HG02678 (cell line): ENCODE results near the gene BLVRA.

Source experiments
- ATAC-seq: cut with Tn5 transposase; IDR thresholded peaks from one replicate; pipeline ENCODE4 v1.9.1; 2021; ENCODE audit warnings: mild to moderate bottlenecking, moderate library complexity; ENCODE audit not compliant: unreplicated experiment

Gene BLVRA

DNA sequence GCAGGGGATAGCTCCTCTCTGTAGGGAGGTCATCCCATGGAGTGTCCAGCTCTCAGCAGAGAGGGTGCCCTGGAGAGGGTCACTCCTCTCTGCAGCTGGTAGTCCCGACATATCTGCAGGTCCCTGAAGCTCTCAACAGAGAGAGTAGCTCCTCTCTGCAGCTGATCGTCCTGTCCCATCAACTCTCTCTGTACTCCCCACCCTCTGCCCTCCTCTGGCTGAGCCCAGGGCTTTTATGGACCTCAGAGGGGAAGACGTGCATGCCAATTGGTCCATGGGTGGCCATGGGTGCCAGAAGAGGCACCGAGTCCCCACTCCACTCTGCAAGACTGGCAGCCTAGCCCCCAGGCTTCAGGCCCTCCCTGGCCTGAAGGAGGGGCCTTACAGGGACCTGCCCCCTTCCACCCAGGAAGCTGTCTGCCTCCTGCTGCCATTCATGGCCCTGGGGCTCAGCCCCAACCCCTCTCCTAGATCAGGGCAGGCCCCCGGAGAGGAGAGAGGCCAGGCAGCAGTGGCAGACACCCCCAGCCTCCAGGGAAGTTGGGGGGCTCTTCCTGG, 9.0 kb upstream of the BLVRA start:
- no peak for ATAC-seq

DNA sequence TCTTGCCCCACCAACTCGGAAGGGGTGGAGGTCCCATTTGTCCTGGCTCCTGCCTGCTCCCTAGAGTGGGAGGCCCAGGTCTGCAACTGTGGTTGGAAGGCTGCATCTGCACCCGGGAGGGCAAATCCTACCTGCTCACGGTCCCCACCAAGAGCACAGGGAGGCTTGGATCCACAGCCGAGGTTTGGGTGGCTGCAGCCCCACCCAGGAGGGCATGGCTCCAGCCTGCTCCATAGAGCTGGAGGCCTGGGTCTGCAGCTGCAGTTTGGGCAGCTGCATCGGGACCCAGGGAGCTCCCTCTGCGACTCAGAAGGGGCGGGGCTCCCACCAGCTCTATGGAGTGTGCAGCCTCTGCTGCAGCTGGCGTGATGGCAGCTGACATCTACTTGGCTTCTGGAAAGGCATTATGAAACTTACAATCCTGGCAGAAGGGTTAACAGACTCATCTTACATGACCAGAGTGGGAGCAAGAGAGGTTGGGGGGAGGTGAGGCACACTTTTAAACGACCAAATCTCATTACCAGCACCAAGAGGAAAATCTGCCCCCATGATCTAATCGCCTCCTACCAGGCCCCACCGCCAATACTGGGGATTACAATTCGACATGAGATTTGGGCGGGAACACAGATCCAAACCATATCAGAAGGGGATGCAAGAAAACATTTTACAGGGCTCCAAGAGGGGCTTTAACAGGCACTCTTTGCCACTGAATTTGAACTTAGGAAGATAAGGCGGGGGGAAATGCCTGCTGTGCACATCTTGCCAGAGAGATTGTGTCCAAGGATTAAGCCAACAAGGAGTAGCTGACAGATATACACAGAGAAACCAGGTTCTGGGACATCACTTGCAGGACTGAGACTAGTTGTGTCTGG, 8.2 kb upstream of the BLVRA start:
- ATAC-seq = no peak

DNA sequence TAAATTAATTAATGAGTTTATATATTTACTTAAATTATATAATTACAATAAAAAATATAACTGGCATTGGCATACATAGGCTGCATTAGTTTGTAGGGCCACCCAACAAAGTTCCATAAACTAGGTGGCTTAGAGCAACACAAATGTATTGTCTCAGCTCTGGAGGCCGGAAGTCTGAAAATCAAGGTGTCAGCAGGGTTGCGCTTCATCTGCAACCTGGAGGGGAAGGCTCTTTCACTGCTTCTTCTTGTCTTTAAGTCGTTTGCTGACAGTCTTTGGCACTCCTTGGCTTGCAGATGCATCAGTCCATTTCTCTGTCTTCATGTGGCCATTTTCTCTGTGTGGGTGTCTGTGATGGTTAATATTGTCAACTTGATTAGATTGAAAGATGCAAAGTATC, 6.1 kb upstream of the BLVRA start:
- no peak for ATAC-seq

DNA sequence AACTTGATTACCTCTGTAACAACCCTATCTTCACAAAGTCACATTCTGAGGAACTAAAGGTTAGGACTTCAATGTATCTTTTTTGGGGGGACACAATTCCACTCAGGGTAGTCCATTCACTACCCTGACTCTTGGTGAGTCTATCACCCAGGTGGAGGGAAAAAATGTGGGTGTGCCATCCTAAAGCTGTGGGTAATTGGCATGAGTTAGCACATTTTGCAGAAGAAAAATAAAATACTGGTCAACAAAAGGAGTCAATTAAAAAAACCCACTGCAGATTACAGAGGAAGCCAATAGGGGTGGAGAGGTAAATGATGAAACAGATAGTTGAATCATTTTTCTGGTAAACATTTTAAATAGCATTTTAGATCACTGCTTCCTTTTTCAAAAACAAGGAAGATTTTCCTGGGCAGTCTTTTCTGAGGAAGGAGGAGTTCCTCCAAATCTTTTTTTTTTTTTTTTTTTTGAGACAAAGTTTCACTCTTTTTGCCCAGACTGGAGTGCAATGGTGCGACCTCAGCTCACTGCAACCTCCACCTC, 5.1 kb upstream of the BLVRA start:
- ATAC-seq = no peak

DNA sequence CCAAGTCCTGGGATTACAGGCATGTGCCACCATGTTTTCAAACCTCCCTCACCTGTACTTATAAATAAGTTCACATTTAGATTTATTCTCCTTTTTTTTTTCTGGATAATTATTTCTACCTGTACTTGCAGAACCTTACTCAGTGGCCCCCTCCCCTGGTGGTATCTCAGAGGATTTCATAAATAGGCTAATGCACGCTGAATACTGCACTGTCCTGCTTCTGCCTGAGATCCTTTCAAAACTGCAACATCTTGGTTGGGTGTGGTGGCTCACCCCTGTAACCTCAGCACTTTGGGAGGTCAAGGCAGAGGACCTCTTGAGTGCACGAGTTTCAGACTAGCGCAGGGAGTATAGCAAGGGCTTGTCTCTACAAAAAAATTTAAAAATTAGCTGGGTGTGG, 4.6 kb upstream of the BLVRA start:
- ATAC-seq = no peak

DNA sequence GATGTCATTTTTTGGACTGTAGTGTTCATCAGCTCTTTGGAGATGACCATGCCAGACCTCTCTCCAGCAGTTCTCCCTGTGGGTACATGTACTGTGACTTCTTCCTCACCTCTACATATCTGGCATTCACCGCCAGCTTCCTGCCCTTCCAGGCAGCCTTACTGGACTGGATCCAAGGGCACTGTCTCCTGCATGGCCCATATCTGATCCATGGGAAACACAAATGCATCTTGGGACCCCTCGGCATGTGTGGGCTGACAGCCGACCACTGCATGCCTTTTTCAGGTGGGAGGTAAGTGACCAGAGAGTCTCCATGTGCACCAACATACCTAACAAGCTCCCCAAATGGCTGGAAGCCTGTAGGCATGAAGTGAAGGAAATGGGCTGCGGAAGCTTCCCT, 3.9 kb upstream of the BLVRA start:
- no peak for ATAC-seq

DNA sequence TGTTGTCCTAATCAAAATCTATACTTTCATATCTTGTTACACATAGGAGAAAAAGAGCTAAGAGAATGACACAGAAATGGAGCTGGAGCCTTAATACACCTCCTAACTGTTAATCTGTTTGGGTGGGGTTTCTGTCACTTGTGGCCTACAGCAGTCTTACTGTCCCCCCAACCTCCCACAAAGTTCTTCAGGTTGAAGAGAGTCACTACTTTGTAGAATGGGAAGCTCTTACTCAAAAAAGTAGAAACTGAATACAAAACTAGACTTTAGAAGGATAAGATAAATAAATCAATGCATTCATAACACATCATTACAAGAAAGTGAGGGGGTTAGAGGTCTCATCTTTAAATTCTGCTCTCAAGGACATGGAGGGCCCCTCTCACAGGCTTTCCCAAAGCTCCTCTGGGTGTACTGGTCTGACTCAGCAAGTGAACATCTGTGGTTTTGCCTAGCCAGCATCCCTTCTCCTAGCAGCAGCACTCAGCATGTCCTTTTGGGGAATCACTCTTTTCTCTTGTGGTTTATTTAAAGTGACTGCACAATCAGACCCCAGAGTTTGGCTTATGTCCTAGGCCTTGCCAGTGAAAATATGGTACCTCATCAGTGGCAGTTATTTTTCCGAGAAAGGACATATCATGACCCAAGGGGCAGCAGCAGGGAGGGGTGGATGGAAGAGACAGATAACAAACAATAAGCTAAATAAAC, 2.0 kb upstream of the BLVRA start:
- no peak for ATAC-seq

DNA sequence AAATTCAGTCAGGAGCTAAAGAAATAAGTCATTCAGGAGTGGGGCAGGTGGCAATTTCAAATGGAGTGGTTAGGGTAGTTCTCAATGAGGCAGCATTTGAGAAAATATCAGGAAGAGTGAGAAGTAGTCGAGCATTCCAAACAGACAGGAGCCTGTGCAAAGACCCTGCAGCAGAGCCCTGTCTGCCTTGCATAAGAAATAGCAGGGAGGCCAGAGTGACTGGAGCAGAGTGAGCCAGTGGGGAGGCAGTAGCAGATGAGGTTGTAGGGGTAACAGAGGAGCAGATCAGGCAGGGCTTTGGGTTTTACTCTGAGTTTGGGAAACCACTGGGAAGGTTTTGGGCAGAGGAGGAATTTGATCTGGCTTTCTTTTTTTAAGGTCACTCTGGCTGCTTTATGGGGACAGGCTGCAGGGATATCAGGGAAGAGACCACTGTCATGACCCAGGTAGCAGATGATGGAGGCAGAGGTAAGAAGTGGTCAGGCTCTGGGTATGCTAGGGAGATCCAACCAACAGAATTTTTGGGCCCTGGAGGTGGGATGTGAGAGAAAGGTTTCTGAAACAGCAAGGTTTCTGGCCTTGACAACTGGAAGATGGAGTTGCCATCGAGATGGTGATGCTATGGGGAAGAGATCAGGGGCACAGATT, 1.3 kb upstream of the BLVRA start:
- ATAC-seq = no peak

DNA sequence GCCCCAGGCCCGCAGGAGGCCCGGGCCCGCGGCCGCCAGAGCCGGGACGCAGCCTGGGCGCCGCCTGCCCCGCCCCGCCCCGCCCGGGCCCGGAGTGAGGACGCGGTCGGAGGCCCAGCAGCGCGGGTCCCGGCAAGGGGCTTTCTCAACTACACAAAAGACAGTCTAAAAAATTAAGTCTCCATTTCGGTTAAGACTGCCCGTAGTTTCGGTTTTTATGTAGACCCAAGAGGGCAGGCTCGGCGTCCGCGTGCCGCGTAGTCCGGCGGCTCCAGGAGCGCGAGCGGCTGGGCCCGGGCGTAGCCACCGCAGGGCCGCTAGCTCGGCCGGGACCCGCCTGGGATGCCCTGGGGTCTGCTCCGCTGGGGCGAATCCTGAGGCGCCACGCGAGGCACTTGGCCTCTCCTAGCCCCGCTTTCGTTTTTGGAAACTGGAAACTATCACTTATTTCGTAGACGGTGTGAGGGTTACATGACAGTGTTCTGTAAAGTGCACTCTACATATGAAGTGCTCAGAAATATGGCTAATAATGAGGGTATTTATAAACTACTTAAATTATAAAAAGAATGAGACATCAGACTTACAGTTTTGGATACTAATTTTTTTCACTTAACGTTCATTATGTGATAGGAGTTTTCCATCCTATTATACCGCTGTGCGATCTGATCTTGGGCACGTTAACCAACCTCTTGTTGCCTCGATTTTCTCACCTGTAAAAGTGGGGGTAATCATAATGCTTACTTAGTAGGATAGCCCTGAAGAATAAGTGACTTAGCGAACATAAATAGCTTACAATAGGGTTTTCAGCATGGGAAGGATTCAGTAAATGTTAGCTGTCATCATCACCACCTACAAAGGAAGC, 573 bp downstream of the BLVRA start:
- peak; percentile 61 for ATAC-seq

DNA sequence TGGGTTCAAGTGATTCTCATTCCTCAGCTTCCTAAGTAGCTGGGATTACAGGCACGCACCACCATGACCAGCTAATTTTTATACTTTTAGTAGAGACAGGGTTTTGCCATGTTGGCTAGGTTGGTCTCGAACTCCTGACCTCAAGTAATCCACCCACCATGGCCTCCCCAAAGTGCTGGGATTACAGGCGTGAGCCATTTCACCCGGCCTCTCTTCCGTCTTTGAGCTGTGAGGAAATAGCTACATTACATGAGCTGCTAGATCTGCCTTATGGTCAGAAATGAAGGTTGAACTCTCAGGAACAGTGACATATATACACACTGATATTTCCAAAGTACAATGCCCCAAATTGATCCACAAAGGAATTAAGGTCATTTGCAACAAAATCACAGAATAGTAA, 2.4 kb downstream of the BLVRA start:
- no peak for ATAC-seq

DNA sequence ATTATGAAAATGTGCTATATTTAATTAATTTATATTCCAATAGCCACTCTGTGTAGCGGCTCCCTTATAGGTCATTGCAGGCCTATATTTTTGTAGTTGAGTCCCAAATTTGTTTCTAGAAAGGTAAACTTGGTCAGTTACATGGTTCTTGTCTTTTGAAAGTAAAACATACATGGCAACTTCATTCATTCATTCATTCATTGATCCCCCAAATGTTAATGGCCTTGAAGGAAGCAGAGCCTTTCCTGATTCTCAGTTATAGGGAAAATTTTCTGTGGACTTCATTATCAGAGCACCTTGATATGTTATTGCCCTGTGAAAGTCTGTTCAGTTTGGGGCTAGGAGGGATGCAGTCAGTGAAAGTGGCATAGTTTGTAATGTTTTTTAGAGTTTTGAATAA, 2.9 kb downstream of the BLVRA start:
- no peak for ATAC-seq

DNA sequence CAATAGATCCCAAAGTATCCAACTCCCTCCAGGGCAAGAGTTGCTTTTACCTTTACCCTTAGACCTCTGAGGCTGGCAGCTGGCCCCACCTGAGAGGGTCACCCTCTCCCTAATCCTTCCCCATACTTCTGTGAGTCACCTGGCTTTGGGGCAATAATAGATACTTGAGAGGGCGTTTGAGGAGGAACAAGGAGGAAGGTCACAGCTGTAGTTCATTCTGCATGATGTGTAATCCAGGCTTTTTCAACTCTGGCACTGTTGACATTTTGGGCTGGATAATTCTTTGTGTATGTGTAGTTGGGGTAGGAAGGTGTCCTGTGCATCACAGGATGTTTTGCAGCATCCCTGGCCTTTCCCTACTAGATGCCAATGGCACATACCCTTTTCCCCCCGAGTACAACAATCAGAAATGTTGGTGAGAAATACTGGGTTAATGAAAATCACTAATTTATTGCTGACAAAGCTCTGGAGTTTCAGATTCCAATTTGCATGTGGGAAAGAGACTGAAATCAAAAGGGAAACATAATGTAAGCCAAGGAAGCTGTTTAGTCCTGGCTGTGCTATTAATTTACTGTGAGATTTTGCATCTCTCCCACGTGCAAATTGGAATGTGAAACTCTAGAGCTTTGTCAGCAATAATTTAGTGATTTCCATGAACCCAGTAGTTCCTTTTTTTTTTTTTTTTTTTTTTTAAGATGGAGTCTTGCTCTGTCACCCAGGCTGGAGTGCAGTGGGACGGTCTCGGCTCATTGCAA, 3.6 kb downstream of the BLVRA start:
- no peak for ATAC-seq

DNA sequence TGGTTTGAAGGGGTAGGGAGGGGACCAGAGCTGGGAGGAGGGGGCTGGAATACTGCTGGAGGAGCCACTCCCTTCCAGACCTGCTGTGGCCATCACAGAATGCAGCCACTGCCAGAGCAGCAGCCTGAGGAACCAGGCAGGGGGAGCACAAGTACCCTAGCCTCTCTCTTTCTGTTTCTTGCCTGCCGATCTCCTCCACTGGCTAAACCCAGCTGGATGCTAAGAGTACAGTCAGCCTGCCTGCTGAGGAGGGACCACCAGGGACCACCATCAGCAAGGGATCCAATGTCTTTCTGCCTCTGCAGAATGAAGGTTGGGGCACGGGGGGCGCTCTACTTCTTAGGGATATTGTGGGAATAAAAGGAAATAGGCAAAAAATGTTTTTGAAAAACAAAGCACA, 4.7 kb downstream of the BLVRA start:
- no peak for ATAC-seq

DNA sequence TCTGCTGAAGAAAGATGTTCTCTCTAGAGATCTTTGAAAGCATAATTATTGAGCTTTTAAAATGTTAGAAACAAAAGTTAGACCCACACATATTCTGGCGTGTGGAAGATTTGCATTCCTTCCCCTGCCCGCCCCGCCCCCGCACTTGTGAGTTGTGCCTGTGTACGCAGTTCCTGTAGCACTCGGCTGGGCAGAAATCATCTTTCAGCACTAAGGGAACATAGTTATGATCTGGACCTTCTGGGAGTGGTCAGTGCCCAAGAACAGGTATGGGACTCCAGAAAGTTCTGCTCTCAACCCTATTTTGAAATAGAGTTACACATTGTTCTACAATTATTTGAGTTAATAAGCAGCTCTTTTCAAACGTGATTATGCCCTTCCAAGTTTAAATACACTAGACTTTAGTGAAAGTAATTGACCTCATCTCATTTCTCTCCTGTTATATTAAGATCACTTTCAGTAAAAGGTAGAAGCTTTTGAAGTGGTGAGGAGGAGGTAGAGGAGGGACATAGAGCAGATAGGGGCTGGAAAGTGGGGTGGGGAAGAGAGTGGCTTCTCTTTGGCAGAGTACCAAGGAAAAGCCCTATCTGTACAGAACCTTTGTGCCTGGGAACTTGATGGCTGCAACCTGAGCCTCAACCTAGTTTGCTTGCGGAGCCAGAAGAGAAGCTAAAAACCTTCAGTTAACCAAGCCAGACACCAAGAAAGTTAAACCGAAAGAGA, 5.7 kb downstream of the BLVRA start:
- peak; percentile 61 for ATAC-seq

DNA sequence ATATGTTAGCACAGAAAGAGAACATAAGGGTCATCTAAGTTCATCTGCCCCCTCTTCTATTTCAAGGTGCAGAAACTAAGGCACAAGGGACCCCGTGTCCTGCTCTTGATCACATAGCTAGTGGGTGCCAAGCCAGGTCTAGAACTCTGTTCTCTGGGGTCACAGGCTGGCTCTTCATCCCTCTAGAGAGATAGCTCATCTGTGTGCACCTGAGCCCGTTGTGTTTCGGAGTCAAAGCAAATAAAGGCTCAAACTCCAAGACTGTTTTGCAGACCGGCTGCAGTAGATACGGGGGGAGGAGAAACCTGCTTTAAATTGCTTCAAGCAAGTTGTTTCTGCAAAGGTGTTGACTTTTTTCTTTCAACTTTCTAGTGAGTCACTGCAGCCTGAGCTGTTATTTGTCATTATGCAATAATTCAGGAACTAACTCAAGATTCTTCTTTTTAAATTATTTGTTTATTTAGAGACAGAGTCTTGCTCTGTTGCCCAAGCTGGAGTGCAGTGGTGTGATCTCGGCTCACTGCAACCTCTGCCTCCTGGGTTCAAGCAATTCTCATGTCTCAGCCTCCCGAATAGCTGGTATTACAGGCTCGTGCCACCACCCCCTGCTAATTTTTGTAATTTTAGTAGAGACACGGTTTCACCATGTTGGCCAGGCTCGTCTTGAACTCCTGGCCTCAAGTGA, 6.5 kb downstream of the BLVRA start:
- no peak for ATAC-seq

DNA sequence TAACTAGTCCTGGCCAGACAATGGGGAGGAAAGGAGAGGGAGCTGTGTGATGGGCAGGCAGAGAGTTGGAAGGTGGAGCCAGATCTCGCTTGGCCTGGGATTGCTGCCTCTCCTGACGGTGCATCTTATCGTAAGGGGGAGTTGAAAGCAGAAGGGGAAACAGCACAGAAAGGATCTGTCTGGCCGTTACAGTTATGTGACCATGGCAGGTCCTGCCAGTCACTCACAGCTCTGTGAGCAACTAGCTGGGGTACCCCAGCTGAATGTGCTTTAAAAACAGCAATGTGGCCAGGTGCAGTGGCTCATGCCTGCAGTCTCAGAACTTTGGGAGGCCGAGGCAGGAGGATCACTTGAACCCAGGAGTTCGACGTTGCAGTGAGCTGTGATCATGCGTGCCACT, 8.1 kb downstream of the BLVRA start:
- ATAC-seq = no peak

DNA sequence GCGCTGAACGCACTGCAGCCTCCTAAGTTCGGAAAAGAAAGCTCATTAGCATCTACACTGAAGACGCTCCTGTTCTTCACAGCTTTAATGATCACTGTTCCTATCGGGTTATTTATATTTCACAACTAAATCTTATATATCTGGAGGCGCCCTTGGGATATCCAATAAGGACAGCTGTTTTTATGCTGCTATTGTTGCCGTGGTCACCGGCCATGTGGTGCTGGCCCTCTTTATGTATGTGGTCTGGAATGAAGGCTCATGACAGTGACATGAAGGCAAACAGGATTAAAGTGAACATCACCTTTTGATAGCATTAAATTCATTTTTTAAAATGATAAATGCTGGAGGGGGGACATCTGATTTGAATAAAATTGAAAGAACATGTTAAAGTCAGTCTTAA, 8.8 kb downstream of the BLVRA start:
- no peak for ATAC-seq

DNA sequence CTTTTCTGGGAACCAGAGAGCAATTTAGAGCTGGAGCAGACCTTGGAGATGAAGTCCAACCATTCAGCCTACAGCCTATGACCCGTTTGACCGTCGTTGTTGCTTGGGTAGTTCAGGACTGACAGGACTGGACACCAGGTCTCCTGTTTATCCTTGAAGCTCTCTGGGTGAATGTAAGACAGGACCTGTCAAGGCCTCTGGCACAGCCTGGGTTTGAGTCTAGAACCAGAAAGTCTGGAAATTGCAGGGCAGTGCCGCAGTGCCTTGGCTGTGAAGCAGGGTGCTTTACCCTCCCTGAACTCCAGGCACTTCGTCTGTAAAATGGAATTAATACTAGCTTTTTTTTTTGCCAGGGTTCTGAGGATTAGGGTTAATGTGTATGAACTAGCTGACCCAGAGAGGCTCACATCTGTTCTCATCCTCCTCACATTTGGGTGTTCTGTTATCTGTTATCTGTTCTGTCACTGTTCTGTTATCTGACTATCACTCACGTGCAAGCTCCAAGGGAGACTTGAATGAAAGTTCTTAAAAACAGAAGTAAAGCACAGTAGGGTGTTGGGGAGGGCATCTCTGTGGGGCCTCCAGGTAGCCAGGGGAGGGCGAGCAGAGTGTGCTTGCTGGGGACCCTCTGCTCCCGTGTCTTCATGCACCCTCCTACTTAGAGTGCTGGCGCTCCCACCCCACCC, 9.9 kb downstream of the BLVRA start:
- ATAC-seq = no peak
